HG03457 (cell line): ENCODE measurements around the gene TRIM26.

Experiments used
- ATAC-seq: cut with Tn5 transposase; IDR thresholded peaks from one replicate; pipeline ENCODE4 v1.9.1; 2021; ENCODE audit warnings: moderate number of reproducible peaks; ENCODE audit not compliant: unreplicated experiment

TRIM26 gene

GRCh38 chr6:30211899-30212298 is 1.3 kb downstream of the TRIM26 start:
- no peak for ATAC-seq

DNA sequence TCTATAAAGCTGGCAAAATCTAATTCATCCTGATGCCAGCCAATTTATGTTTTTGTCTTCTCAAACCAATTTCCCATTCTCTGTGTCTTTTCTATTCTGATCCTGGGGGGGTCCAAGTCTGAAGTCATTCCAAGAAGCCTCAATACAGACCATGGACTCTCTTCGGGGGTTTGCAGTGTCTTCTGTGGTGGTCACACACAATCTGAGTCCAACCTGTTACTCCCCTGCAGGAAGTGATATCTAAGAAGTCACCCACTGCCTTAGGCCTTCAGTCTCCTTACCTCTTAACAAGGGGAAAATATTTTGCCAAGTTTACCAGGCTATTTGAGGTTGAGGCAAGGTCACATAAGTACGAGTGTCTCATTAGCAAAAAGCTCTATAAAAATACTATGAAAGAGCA is 1.9 kb downstream of the TRIM26 start:
- ATAC-seq = no peak

- ATAC-seq = no peak
Observed at GRCh38 chr6:30207619-30208295, 5.4 kb downstream of the TRIM26 start.

DNA sequence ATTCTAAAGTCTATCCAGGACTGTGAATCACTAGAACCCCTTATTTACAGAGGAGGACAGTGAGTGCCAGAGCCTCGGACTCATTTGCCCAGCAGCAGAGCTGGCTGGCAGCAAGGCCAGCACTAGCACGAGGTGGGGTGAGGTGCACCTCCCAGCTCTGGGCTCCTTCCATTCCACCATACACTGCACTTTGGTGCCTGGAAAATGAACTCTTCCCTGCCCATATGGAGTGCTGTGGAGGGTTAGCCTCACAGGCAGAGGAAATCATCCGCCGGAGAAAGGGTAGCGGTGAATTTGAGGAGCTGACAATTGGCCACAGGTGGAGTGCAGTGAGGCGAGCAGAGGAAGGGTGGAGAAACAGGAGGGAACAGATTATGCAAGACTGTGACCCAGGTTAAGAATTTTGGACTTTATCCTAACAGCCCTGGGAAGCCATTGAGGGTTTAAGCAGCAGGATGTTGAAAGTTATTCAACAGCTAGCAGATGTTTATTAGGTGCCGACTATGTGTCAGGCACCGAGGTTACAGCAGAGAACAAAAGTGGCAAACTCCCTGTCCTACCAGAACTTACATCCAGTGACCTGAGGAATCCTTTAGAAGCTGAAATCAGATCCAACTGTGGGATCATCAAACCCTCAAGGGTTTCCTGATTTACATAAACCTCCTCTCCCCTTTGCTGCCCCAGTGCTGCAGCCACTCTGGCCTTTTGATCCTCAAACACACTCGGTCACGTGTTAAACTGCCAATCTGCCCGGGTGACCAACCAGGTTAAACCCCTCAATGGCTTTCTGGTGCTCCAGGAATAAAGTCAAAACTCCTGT is 6.2 kb downstream of the TRIM26 start:
- no peak for ATAC-seq

DNA sequence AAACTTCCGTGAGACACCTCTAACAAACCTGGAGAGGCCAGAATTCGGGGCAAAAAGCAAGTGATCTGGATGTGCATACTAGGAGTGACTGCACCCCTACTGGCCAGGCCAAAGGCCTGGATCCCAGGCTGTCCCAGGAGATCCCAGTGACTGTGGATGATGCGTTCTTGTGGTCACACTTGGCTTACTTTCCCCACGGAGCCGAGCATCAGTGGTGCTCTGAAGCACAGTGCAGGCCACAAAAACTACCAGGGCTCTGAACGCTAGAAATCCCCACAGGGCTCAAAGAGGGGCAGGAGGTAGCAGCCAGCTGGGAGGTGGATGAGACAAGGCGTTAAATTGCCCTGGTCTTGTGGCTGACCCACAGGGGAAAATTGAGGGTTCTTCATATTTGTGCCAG is 7.1 kb downstream of the TRIM26 start:
- ATAC-seq = no peak

DNA sequence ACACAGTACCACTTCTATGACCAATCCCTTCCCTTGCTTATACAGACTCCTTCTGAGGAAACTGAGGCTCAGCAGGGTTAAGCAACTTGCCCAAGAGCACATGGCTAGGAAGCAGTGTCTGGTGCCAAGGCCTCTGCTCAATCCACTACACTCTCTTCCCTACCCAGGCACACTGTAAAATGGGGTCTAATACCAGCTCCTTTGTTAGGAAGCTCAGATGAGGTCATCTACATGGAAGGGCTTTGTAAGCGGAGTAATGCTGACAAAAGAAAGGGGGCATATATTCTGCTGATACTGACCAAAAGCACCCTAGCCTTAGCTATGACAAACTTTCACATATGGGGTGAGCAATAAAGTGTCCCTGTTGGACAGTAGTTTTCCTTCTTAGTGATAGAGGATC is 9.1 kb downstream of the TRIM26 start:
- ATAC-seq = no peak

DNA sequence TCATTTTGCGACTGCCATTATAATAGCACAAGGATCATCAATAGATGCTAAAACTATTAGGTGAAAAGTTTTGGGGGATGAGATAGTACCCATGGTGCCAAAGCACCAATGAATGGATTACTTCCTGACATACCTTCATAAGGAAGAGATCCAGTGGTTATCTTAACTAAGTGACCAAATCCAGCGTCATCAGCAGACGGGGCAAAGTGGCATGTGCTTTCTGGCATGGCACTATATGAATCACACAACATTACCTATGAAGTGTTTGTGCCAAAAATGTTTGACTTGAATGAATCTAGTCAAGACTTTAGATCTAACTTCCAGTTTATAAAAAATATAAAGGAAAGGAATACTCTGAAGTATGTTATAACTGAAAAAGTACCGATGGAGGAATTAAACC is 10.8 kb downstream of the TRIM26 start:
- no peak for ATAC-seq

GRCh38 chr6:30200551-30201281 is 12.5 kb downstream of the TRIM26 start:
- ATAC-seq = peak; percentile 47

DNA sequence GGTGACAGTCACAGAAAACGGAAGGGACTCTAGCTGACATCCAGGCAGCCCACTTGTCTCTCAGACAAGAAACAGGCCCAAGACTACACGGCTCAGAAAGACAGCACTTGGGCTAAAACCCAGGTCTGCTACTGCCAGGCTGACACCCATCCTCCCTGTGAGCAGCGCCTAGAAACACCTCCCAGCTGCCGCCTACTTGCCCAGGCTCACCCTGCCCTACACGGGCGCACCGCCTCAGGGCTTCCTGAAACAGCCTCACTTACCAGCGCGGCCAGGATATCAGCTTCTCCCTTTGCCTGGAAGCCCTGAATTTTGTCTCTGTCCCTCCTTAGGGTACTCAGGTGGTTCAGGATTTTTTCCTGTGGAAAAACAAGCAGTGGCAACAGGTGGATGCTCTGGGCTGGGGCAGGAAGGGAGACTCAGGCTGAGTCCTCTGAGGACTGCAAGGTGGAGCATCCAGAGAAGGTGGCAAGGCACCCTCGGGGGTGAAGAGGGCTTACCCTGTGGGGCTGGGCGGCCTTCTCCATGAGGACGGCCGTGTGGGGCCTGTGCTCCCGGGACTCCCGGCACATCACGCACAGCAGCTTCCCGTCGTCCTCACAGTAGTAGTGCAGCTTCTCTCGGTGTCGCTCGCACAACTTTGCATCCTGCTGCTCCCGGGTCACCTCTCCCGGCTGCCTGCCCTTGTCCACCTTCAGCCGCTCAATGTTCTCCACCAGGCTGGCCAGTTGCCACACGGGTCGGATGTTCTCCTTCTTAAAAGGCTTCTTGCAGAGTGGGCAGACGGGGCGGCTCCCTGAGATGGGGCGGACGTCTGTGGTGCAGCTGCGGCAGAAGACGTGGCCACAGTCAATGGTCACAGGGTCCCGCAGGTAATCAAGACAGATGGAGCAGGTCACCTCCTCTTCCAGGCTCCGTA is 14.8 kb downstream of the TRIM26 start:
- ATAC-seq = no peak

DNA sequence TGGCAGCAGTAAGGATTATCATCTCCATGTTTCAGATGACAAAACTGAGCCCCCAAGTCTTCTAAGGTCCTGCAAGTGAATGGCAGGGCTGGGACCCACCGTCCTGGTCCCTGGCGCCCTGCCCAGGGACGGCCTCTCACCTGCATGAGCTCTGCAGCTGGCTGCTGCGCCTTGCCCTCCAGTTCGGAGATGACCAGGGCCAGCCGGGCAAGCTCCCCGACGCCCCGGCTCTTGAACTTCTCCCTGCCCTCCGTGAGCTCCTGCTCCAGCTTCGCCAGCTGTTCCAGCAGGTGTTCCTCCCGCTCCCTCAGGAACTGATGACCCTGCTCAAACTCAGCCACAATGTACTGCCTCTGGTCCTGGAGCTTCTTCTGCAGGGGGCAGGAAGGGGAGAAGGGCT is 16.8 kb downstream of the TRIM26 start:
- no peak for ATAC-seq

DNA sequence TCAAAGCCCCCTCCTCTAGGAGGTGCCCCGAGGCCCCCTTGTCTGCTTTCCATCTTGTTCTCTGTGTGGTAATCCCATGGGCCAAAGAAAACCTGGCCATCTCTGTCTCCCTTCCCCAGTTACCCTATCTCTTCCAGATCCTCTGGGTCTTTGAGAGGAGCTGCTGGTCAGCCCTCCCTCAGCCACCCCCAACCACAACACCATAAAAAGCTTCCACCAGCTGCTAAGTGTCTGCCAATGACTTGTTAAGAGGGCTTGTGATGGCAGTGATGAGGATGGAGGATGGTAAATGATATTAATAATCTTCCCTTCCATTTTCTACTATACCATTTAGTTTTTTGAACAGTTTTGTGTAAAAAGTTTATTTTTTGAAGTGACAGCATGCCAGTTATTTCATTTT is 17.3 kb downstream of the TRIM26 start:
- ATAC-seq = no peak

GRCh38 chr6:30194797-30195690 is 18.2 kb downstream of the TRIM26 start:
- no peak for ATAC-seq

DNA sequence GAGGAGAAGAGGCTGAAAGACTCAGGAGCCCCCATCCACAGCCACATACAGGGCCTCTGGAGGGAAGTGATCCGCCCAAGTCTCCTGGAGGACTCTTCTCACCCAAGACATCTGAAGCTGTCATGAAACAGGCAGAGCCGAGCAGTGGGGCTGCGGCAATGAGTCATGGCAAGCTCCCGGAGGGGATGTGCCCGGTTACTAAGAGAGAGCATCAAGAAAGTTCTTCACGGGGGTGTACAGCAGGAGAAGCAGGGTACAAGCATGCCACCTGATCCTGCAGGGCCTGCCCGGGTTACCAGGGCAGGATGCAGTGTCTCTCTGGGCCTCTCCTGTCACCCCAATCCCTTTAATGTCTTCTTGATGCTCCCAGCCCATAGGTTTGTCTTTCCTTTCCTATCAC is 21.1 kb downstream of the TRIM26 start:
- no peak for ATAC-seq

GRCh38 chr6:30188541-30188940 is 24.7 kb downstream of the TRIM26 start:
- no peak for ATAC-seq

GRCh38 chr6:30185846-30186484 is 27.2 kb downstream of the TRIM26 start:
- no peak for ATAC-seq

DNA sequence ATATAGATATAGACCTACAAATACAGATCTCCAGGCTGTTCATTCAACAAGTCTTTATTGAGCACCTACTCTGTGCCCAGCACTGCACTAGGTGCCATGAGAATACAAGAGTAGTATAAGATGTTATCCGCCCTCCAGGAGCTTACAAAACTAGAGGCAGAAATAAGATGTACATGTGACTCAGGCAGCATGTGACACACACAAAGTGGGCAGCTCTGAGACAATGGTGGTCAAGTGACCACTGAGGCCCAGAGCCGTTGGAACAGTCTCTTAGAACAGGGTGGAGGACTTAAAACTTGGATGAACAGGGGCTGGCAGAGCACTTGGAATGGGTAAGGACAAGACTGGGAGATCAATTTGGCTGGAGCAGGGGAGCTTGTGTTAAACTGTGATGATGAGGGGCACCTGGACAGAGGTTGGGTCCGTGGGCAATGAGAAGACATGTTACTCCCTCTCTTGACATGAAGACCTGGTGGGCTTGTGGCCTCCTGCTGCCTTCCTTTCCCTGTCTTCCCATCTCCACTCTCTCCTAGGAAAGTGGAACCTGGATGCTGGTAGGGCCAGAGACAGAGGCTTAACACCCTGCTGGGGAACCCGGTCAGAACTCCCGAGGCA is 28.7 kb downstream of the TRIM26 start:
- ATAC-seq = no peak

DNA sequence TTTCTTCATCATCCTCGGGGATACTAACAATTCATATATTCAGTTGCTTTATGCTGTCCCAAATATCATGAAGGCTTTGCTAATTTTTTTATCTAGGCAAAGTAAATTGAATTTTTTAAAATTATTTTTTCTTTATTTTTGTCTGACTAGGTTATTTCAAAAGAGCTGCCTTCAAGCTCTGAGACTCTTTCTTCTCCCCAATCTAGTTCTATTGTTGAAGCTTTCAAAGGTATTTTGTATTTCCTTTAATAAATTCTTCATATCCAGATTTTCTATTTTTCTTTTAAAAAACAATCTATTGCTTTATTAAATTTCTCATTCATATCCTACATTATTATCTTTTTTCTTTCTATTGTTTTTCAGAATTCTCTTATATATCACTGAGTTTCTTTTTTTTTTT is 33.1 kb downstream of the TRIM26 start:
- no peak for ATAC-seq

GRCh38 chr6:30178837-30179236 is 34.4 kb downstream of the TRIM26 start:
- no peak for ATAC-seq

DNA sequence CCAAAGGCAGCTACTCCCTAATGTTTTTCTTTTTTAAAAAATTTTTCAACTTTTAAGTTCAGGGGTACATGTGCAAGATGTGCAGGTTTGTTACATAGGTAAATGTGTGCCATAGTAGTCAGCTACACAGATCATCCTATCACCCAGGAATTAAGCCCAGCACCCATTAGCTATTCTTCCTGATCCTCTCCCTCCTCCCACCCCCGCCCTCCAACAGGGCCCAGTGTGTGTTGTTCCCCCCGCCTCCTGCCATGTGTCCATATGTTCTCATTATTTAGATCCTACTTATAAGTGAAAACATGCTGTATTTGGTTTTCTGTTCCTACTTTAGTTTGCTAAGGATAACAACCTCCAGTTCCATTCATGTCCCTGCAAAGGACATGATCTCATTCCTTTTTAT is 37.4 kb downstream of the TRIM26 start:
- no peak for ATAC-seq
